HepG2 (cell line): Measurements from ENCODE around the gene CXCL17. TPM values are rescaled to one million over a fixed set of nuclear protein-coding genes. Genes with fewer than 3 reads are reported as not detected.
A peak's percentile ranks its signal among the peaks of the same experiment; 100 is the strongest.

Experiments
- ARID3A ChIP-seq: IDR thresholded peaks from 2 replicates; pipeline ENCODE4 v1.6.1; 2012; ENCODE audit warnings: low read depth, low read length, improper control_type of control experiment
- ETV5 ChIP-seq: IDR thresholded peaks from 2 replicates; pipeline ENCODE4 v1.6.1; 2018; ENCODE audit warnings: missing biosample characterization, missing genetic modification reagents, inconsistent platforms, borderline replicate concordance
- FOXA1 ChIP-seq, 2 experiments: fragments of 450-650 bp in 1 of 2; sonication (generic) in 1 of 2; formaldehyde crosslinking in 1 of 2; IDR thresholded peaks; 2 replicates each; pipeline versions ENCODE4 v1.4.0 to v1.6.1; 2016 to 2020; ENCODE audit warnings: missing genetic modification reagents in 1 of 2
- FOXO1 ChIP-seq: sonication (generic); formaldehyde crosslinking; IDR thresholded peaks from 2 replicates; pipeline ENCODE4 v1.4.0; 2020; ENCODE audit warnings: missing genetic modification reagents
- GABPA ChIP-seq, 2 experiments: IDR thresholded peaks; 2 replicates each; pipeline ENCODE4 v1.6.1; 2011 to 2016; ENCODE audit warnings: low read depth in 2 of 2, low read length in 1 of 2, missing biosample characterization in 1 of 2, missing genetic modification characterization in 1 of 2
- HIVEP1 ChIP-seq: sonication (generic); formaldehyde crosslinking; IDR thresholded peaks from 2 replicates; pipeline ENCODE4 v1.4.0; 2020; ENCODE audit warnings: mild to moderate bottlenecking, missing genetic modification reagents
- HMG20A ChIP-seq: IDR thresholded peaks from 2 replicates; pipeline ENCODE4 v1.6.1; 2016; ENCODE audit warnings: borderline replicate concordance
- HMG20B ChIP-seq: conservative IDR thresholded peaks from 2 replicates; pipeline ENCODE4 v1.6.1; 2016; ENCODE audit warnings: missing genetic modification reagents, missing compliant biosample characterization
- HNF4A ChIP-seq: sonication (generic); formaldehyde crosslinking; IDR thresholded peaks from 2 replicates; pipeline ENCODE4 v1.4.0; 2020; ENCODE audit warnings: missing genetic modification reagents
- JUND ChIP-seq: sonication (generic); formaldehyde crosslinking; IDR thresholded peaks from 2 replicates; pipeline ENCODE4 v1.8.0; 2022; ENCODE audit warnings: mild to moderate bottlenecking, missing genetic modification reagents
- MAFF ChIP-seq: IDR thresholded peaks from 2 replicates; pipeline ENCODE4 v1.6.1; 2011; ENCODE audit warnings: low read depth, low read length, improper control_type of control experiment
- MED1 ChIP-seq: sonication (generic); formaldehyde crosslinking; IDR thresholded peaks from 2 replicates; pipeline ENCODE4 v1.4.0; 2020; ENCODE audit warnings: missing genetic modification reagents
- MIER3 ChIP-seq: IDR thresholded peaks from 2 replicates; pipeline ENCODE4 v1.6.1; 2016; ENCODE audit warnings: missing compliant biosample characterization, borderline replicate concordance
- NCOA2 ChIP-seq: sonication (generic); formaldehyde crosslinking; IDR thresholded peaks from 2 replicates; pipeline ENCODE4 v1.8.0; 2022; ENCODE audit warnings: inconsistent platforms
- NFIC ChIP-seq: IDR thresholded peaks from 2 replicates; pipeline ENCODE4 v1.6.1; 2012; ENCODE audit warnings: mild to moderate bottlenecking, low read length, inconsistent platforms
- PITX1 ChIP-seq: sonication (generic); formaldehyde crosslinking; IDR thresholded peaks from 2 replicates; pipeline ENCODE4 v1.5.1; 2020; ENCODE audit warnings: mild to moderate bottlenecking, missing genetic modification reagents
- RXRB ChIP-seq: IDR thresholded peaks from 2 replicates; pipeline ENCODE4 v1.6.1; 2016; ENCODE audit warnings: borderline replicate concordance, missing genetic modification reagents, missing compliant biosample characterization
- SIX4 ChIP-seq: sonication (generic); formaldehyde crosslinking; IDR thresholded peaks from 2 replicates; pipeline ENCODE4 v1.4.0; 2020; ENCODE audit warnings: missing genetic modification reagents
- SNRNP70 ChIP-seq: fragments of 200-400 bp; formaldehyde crosslinking; IDR thresholded peaks from 2 replicates; pipeline ENCODE4 v1.6.1; 2017; ENCODE audit warnings: mild to moderate bottlenecking, low read depth, low read length, moderate library complexity
- SP5 ChIP-seq: IDR thresholded peaks from 2 replicates; pipeline ENCODE4 v1.6.1; 2016; ENCODE audit warnings: low read depth, borderline replicate concordance
- STAT5B ChIP-seq: sonication (generic); formaldehyde crosslinking; IDR thresholded peaks from 2 replicates; pipeline ENCODE4 v1.4.0; 2020; ENCODE audit warnings: missing genetic modification reagents
- ZFP1 ChIP-seq: IDR thresholded peaks from 2 replicates; pipeline ENCODE4 v1.6.1; 2016
- ZFX ChIP-seq: sonication (generic); formaldehyde crosslinking; IDR thresholded peaks from 2 replicates; pipeline ENCODE4 v1.4.0; 2020; ENCODE audit warnings: mild to moderate bottlenecking, low read depth, missing genetic modification reagents, moderate library complexity
- ZGPAT ChIP-seq: IDR thresholded peaks from 2 replicates; pipeline ENCODE4 v1.6.1; 2016; ENCODE audit warnings: mild to moderate bottlenecking
- ZNF326 ChIP-seq: sonication (generic); formaldehyde crosslinking; IDR thresholded peaks from 2 replicates; pipeline ENCODE4 v1.4.0; 2020; ENCODE audit warnings: missing genetic modification reagents, borderline replicate concordance
- ZNF724P ChIP-seq: sonication (generic); formaldehyde crosslinking; IDR thresholded peaks from 2 replicates; pipeline ENCODE4 v1.8.0; 2022; ENCODE audit warnings: missing genetic modification reagents, borderline replicate concordance
- ZNF772 ChIP-seq: sonication (generic); formaldehyde crosslinking; IDR thresholded peaks from 2 replicates; pipeline ENCODE4 v1.5.0; 2020; ENCODE audit warnings: mild to moderate bottlenecking, missing genetic modification reagents
- polyA plus RNA-seq, 8 experiments: library from polyadenylated mRNA; depleted of rRNA in 3 of 8; stranded (reverse) in 7 of 8; unstranded in 1 of 8; fragments of >200 nt; fragmentation: Illumina TruSeq in 4 of 8; extraction: Trizol in 4 of 8; gene quantifications; 2 replicates each; pipeline versions ENCODE4 v1.2.1 to v1.2.3, GENCODE V29; 2011 to 2016; ENCODE audit warnings: low read depth in 4 of 8, missing spikeins in 1 of 8, mixed read lengths in 1 of 8; ENCODE audit not compliant: insufficient read depth in 1 of 8
- total RNA-seq, 5 experiments: library from RNA; depleted of rRNA; stranded (reverse); fragments of >200 nt; fragmentation: Illumina TruSeq; extraction: Trizol; gene quantifications; 2 replicates each; pipeline ENCODE4 v1.2.3, GENCODE V29; 2016; ENCODE audit warnings: low read depth in 1 of 5
- TF ChIP-seq, protein P1 (sequence below): IDR thresholded peaks from 2 replicates; pipeline ENCODE4 v1.6.1; 2012; ENCODE audit warnings: inconsistent platforms
- TF ChIP-seq, protein P2 (sequence below): IDR thresholded peaks from 2 replicates; pipeline ENCODE4 v1.6.1; 2016; ENCODE audit warnings: low read depth, borderline replicate concordance

Gene CXCL17
- total and polyA plus RNA-seq, 2 of the 13 experiments (the other 11 are each of a cell fraction or from before 2014, with no cell fraction given): 0.12 TPM; not detected in 1

- TF ChIP-seq ARID3A (peak; percentile 61), ZGPAT (CRISPR knock-in tag) (peak; percentile 66), MIER3 (peak; percentile 69; the same call in 1 of the 2 replicates), FOXA1 (IDR thresholded peaks at IDR 0.05) (peak; percentile 73), FOXA1 (CRISPR knock-in tag; IDR thresholded peaks at IDR 0.05) (peak; percentile 99), SIX4 (CRISPR knock-in tag) (peak; percentile 88), GABPA (IDR thresholded peaks at IDR 0.05; ENCODE audit: low read depth, low read length) (no peak), GABPA (CRISPR knock-in tag; IDR thresholded peaks at IDR 0.05; ENCODE audit: low read depth) (peak; percentile 61; the same call in 1 of the 2 replicates), SP5 (CRISPR knock-in tag) (peak; percentile 83), HMG20B (peak; percentile 92), MED1 (CRISPR knock-in tag) (peak; percentile 89), ZFX (CRISPR knock-in tag) (no peak), ZNF772 (peak; percentile 51; the same call in 1 of the 2 replicates), STAT5B (CRISPR knock-in tag) (0 out of 2 replicates have a peak, but pooled peaks have one; percentile 31), ETV5 (peak; percentile 92), ZFP1 (0 out of 2 replicates have a peak, but pooled peaks have one; percentile 49), SNRNP70 (no peak), ZNF326 (no peak), PITX1 (CRISPR knock-in tag) (0 out of 2 replicates have a peak, but pooled peaks have one; percentile 24), HMG20A (CRISPR knock-in tag) (peak; percentile 93; the same call in 1 of the 2 replicates), JUND (CRISPR knock-in tag) (peak; percentile 25; the same call in 1 of the 2 replicates), NFIC (0 out of 2 replicates have a peak, but pooled peaks have one; percentile 57), RXRB (CRISPR knock-in tag) (peak; percentile 88), FOXO1 (CRISPR knock-in tag) (peak; percentile 92), NCOA2 (CRISPR knock-in tag) (peak; percentile 97), MAFF (peak; percentile 41; the same call in 1 of the 2 replicates), ZNF724P (CRISPR knock-in tag) (no peak), HNF4A (CRISPR knock-in tag) (peak; percentile 68), HIVEP1 (no peak)
- TF ChIP-seq, protein P1, sequence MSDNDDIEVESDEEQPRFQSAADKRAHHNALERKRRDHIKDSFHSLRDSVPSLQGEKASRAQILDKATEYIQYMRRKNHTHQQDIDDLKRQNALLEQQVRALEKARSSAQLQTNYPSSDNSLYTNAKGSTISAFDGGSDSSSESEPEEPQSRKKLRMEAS: 0 out of 2 replicates have a peak, but pooled peaks have one; percentile 22
- TF ChIP-seq, protein P2, sequence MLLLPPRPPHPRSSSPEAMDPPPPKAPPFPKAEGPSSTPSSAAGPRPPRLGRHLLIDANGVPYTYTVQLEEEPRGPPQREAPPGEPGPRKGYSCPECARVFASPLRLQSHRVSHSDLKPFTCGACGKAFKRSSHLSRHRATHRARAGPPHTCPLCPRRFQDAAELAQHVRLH (CRISPR knock-in tag): peak; percentile 64; the same call in 1 of the 2 replicates
Observed at GRCh38 chr19:42480335-42481095, 37.8 kb upstream of the CXCL17 start (continued).
